ENCODE measurements around the gene GALNT1. TPM values are rescaled to one million over a fixed set of nuclear protein-coding genes. Genes with fewer than 3 reads are reported as not detected.

GALNT1 gene
- total and polyA plus RNA-seq, 2 of the 4 experiments (the other 2 are of a cell fraction): 24.9 to 43.9 TPM

DNA sequence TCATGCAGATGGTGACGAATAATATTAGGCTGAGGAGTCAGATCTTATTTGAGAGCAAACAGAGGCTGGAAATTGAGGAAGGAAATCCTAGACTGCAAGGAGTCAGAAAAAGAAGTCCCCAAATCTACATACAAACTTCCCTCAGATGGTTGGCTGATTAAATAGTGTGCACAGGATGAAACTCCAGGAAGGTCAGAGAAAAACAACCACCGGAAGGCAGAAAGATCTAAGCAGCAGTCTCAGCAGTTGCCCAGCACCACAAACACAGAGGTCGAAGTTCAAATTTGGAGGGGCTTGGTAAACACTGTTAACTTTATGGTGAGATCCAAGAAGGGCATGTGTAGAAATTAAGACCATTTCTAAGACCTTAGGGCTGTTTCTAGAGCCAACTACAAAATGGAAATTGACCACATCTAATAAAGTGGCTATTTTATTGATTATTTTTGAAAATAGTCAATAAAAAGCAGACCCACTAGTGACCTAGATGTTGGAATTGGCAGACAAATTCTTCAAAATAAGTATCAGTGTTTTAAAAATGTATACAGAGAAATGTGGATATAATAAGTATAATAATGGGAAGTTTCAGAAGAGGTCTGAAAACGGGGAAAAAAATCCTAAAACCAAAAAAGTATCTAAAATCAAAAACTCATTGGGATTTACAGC lies 134.8 kb downstream of the GALNT1 start:
- H3K27me3 ChIP-seq (ENCODE audit: control insufficient read depth, insufficient read depth, low read length): no peaks in the 10 kb centered on the region
- no peak overlapping the region for H3K14ac ChIP-seq (replicated peaks; ENCODE audit: low read depth, low read length)
- H4K5ac ChIP-seq (ENCODE audit: low read depth, low read length): no peak overlapping the region
- H2AFZ ChIP-seq (replicated peaks; ENCODE audit: low read length, poor library complexity): no peak overlapping the region
- H2AK9ac ChIP-seq (replicated peaks; ENCODE audit: low read depth, low read length, poor library complexity): no peak overlapping the region
- no peak overlapping the region for H3K27ac ChIP-seq (ENCODE audit: insufficient read depth, low read length)
- H3K9ac ChIP-seq (ENCODE audit: low read depth, low read length): no peak overlapping the region
- ChIA-PET POLR2A (ENCODE audit: unreplicated experiment) (no interaction called here), CTCF (no interaction called here)
- H2BK15ac ChIP-seq (ENCODE audit: low read depth, low read length): no peak overlapping the region
- H3K4ac ChIP-seq (ENCODE audit: low read depth, low read length): no peak overlapping the region
- ATAC-seq (ENCODE audit: low read depth) (no peak), DNase-seq (no peak)
- WGBS, 2 experiments (ENCODE audit: extremely low coverage in 2 of 2, insufficient read length in 1 of 2): no CpG with 5 or more reads among the region's 4 CpGs
- no peak overlapping the region for H3K4me2 ChIP-seq (ENCODE audit: low read depth, low read length)
- H3K23ac ChIP-seq (ENCODE audit: low read depth, low read length): no peak overlapping the region
- H4K20me1 ChIP-seq (ENCODE audit: insufficient read depth, low read length): no peaks in the 10 kb centered on the region
- no peak overlapping the region for H3K18ac ChIP-seq (ENCODE audit: low read depth, low read length)
- H3K79me1 ChIP-seq (ENCODE audit: low read depth in 1 of 2, low read length in 2 of 2): no peaks in the 10 kb centered on the region
- no peak overlapping the region for H4K8ac ChIP-seq (ENCODE audit: low read depth in 2 of 2, low read length in 2 of 2)
- no peak overlapping the region for H3K4me3 ChIP-seq (ENCODE audit: insufficient read depth, low read depth, low read length)
- no peak overlapping the region for H4K91ac ChIP-seq (ENCODE audit: insufficient read depth, low read depth, low read length)
- in situ Hi-C loops (cut with MboI; ENCODE audit: low sequenced_read_pairs) (no loop called here), intact Hi-C loops (cut with micrococcal nuclease) (no loop called here), dilution Hi-C loops (cut with HindIII; ENCODE audit: low sequenced_read_pairs, unreplicated experiment) (no loop called here)
- H2AK5ac ChIP-seq (ENCODE audit: low read depth, low read length): no peak overlapping the region
- H2BK20ac ChIP-seq (ENCODE audit: low read depth, low read length): no peak overlapping the region
- no TSS peak for BruUV-seq (replicated peaks)
- no peak for TF ChIP-seq RFX5 (IDR thresholded peaks at IDR 0.05; ENCODE audit: low read depth, low read length)
- no peak for TF ChIP-seq RCOR1 (IDR thresholded peaks at IDR 0.05; ENCODE audit: insufficient replicate concordance, low read length)
- TF ChIP-seq SMC3 (IDR thresholded peaks at IDR 0.05; ENCODE audit: low read depth, low read length): no peak
- TF ChIP-seq FOS (IDR thresholded peaks at IDR 0.05; ENCODE audit: low read depth, low read length): no peak
- no peak for TF ChIP-seq MAFK (IDR thresholded peaks at IDR 0.05; ENCODE audit: low read depth, low read length)
- TF ChIP-seq BHLHE40 (IDR thresholded peaks at IDR 0.05; ENCODE audit: low read depth, low read length): no peak
- TF ChIP-seq MXI1 (IDR thresholded peaks at IDR 0.05; ENCODE audit: borderline replicate concordance, low read depth, low read length): no peak
- TF ChIP-seq, protein P1, sequence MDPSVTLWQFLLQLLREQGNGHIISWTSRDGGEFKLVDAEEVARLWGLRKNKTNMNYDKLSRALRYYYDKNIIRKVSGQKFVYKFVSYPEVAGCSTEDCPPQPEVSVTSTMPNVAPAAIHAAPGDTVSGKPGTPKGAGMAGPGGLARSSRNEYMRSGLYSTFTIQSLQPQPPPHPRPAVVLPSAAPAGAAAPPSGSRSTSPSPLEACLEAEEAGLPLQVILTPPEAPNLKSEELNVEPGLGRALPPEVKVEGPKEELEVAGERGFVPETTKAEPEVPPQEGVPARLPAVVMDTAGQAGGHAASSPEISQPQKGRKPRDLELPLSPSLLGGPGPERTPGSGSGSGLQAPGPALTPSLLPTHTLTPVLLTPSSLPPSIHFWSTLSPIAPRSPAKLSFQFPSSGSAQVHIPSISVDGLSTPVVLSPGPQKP (IDR thresholded peaks at IDR 0.05; ENCODE audit: borderline replicate concordance, low read depth, low read length): no peak
- no peak for TF ChIP-seq NFE2L2 (IDR thresholded peaks at IDR 0.05; ENCODE audit: low read depth, low read length)
- TF ChIP-seq CHD1 (IDR thresholded peaks at IDR 0.05; ENCODE audit: low read depth, low read length): no peak
- TF ChIP-seq CEBPB (IDR thresholded peaks at IDR 0.05; ENCODE audit: low read depth, low read length): no peak
- TF ChIP-seq POLR2A (IDR thresholded peaks at IDR 0.05; ENCODE audit: low read depth, low read length): no peak
- TF ChIP-seq, protein P2, sequence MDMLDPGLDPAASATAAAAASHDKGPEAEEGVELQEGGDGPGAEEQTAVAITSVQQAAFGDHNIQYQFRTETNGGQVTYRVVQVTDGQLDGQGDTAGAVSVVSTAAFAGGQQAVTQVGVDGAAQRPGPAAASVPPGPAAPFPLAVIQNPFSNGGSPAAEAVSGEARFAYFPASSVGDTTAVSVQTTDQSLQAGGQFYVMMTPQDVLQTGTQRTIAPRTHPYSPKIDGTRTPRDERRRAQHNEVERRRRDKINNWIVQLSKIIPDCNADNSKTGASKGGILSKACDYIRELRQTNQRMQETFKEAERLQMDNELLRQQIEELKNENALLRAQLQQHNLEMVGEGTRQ (IDR thresholded peaks at IDR 0.05; ENCODE audit: low read depth, low read length): no peak
- TF ChIP-seq, protein P3, sequence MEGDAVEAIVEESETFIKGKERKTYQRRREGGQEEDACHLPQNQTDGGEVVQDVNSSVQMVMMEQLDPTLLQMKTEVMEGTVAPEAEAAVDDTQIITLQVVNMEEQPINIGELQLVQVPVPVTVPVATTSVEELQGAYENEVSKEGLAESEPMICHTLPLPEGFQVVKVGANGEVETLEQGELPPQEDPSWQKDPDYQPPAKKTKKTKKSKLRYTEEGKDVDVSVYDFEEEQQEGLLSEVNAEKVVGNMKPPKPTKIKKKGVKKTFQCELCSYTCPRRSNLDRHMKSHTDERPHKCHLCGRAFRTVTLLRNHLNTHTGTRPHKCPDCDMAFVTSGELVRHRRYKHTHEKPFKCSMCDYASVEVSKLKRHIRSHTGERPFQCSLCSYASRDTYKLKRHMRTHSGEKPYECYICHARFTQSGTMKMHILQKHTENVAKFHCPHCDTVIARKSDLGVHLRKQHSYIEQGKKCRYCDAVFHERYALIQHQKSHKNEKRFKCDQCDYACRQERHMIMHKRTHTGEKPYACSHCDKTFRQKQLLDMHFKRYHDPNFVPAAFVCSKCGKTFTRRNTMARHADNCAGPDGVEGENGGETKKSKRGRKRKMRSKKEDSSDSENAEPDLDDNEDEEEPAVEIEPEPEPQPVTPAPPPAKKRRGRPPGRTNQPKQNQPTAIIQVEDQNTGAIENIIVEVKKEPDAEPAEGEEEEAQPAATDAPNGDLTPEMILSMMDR (conservative IDR thresholded peaks at IDR 0.05; ENCODE audit: low read depth, low read length): no peak
- H3K56ac ChIP-seq (ENCODE audit: extremely low read depth, insufficient read depth, low read length): no peak overlapping the region
- no peak overlapping the region for H2BK120ac ChIP-seq (ENCODE audit: low read depth, low read length)
- no peaks in the 10 kb centered on the region; the same call in 1 of the 2 replicates for H3K36me3 ChIP-seq (ENCODE audit: control insufficient read depth, insufficient read depth, low read length)
- no peaks in the 10 kb centered on the region for H3K4me1 ChIP-seq (ENCODE audit: control insufficient read depth, insufficient read depth, low read length)
- no peak overlapping the region for H2BK5ac ChIP-seq (ENCODE audit: low read depth, low read length, poor library complexity, severe bottlenecking)
- peaks cover 2% of the 10 kb centered on the region; the same call in 1 of the 2 replicates for H3K9me3 ChIP-seq (ENCODE audit: control insufficient read depth, insufficient read depth, low read length)
- no peaks in the 10 kb centered on the region for H3K9me1 ChIP-seq (ENCODE audit: insufficient read depth, low read length)
